OCI-LY1 (cell line): ENCODE measurements around the gene IFT27.

Source experiments
- H2AFZ ChIP-seq: fragments of 200-600 bp; sonication (generic), shearing (Covaris generic); 2 replicates; pipeline ENCODE4 v1.6.0; 2014; ENCODE audit warnings: antibody characterized with exemption, mild to moderate bottlenecking, low read length
- H3F3A ChIP-seq: fragments of 200-600 bp; sonication (generic), shearing (Covaris generic); 2 replicates; pipeline ENCODE4 v1.6.0; 2014; ENCODE audit warnings: mild to moderate bottlenecking, antibody characterized with exemption, low read length, moderate library complexity; ENCODE audit not compliant: insufficient read depth
- H3K27ac ChIP-seq: fragments of 200-600 bp; sonication (generic); 2 replicates; pipeline ENCODE4 v1.5.1; 2014; ENCODE audit warnings: low read length, mixed run types, mild to moderate bottlenecking, low read depth; ENCODE audit not compliant: poor library complexity, severe bottlenecking
- H3K27me3 ChIP-seq: fragments of 200-600 bp; sonication (generic); 2 replicates; pipeline ENCODE4 v1.6.0; 2014; ENCODE audit warnings: antibody characterized with exemption, mild to moderate bottlenecking, low read length, moderate library complexity; ENCODE audit not compliant: insufficient read depth
- H3K36me3 ChIP-seq: fragments of 200-600 bp; sonication (generic); 2 replicates; pipeline ENCODE4 v1.6.1; 2014; ENCODE audit warnings: mild to moderate bottlenecking, antibody characterized with exemption, low read length, moderate library complexity, mixed read lengths; ENCODE audit not compliant: insufficient read depth
- H3K4me1 ChIP-seq: fragments of 200-600 bp; sonication (generic); 2 replicates; pipeline ENCODE4 v1.5.1; 2014; ENCODE audit warnings: mild to moderate bottlenecking, low read length, moderate library complexity; ENCODE audit not compliant: insufficient read depth, severe bottlenecking
- H3K4me2 ChIP-seq: fragments of 200-600 bp; sonication (generic), shearing (Covaris generic); 2 replicates; pipeline ENCODE4 v1.6.1; 2014; ENCODE audit warnings: low read length
- H3K4me3 ChIP-seq: fragments of 200-600 bp; sonication (generic); 2 replicates; pipeline ENCODE4 v1.5.1; 2014; ENCODE audit warnings: low read length, low read depth, mild to moderate bottlenecking, mixed read lengths; ENCODE audit not compliant: poor library complexity, severe bottlenecking
- H3K79me2 ChIP-seq: fragments of 200-600 bp; shearing (Covaris generic); 2 replicates; pipeline ENCODE4 v1.6.1; 2016; ENCODE audit warnings: mixed run types, low read length, mixed read lengths; ENCODE audit not compliant: insufficient read depth
- H3K9ac ChIP-seq: fragments of 200-600 bp; sonication (generic), shearing (Covaris generic); 2 replicates; pipeline ENCODE4 v1.6.1; 2014; ENCODE audit warnings: mild to moderate bottlenecking, low read length, mixed read lengths
- H3K9me2 ChIP-seq: fragments of 200-600 bp; sonication (generic), shearing (Covaris generic); 2 replicates; pipeline ENCODE4 v1.6.1; 2014; ENCODE audit warnings: low read depth, mild to moderate bottlenecking, low read length, mixed read lengths
- H3K9me3 ChIP-seq: fragments of 200-600 bp; shearing (Covaris generic); 2 replicates; pipeline ENCODE4 v1.6.1; 2014; ENCODE audit warnings: low read length, mixed read lengths
- H4K20me1 ChIP-seq: fragments of 200-600 bp; sonication (generic), shearing (Covaris generic); 2 replicates; pipeline ENCODE4 v1.6.0; 2016; ENCODE audit warnings: mild to moderate bottlenecking, low read length; ENCODE audit not compliant: insufficient read depth
- EZH2 ChIP-seq: fragments of 200-600 bp; sonication (generic), shearing (Covaris generic); IDR thresholded peaks from 2 replicates; pipeline ENCODE4 v1.8.0; 2017; ENCODE audit warnings: borderline replicate concordance, mixed run types, mild to moderate bottlenecking, antibody characterized with exemption, low read length, moderate library complexity, mixed read lengths
- TF ChIP-seq, protein P1 (sequence below): fragments of 200-600 bp; sonication (generic), shearing (Covaris generic); IDR thresholded peaks from 2 replicates; pipeline ENCODE4 v1.5.1; 2017; ENCODE audit warnings: mild to moderate bottlenecking, antibody characterized with exemption, low read length, moderate library complexity, mixed read lengths

Gene IFT27

DNA sequence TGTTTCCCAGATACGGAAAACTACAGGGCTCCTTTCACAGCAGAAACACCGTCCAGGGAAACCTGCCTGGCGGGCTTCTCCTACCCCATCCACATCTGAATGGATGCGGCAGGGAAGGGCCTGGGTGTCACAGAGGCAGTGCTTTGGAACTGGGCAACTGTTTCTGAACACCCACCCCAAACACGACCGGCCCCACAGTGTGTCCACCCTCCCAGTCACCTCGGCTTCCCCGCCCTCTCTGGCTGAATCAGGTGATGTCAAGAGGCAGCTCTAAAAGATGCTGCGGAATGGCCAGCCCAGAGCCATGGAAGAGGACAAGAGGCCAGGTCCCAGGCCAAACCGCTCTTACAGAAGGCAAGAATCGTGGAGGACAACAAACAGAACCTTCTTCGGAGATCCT, 22.0 kb downstream of the IFT27 start:
- Histone ChIP-seq H2AFZ (no peak overlapping the region), H3F3A (no peaks in the 10 kb centered on the region)
- TF ChIP-seq EZH2 = no peak
- TF ChIP-seq, protein P1, sequence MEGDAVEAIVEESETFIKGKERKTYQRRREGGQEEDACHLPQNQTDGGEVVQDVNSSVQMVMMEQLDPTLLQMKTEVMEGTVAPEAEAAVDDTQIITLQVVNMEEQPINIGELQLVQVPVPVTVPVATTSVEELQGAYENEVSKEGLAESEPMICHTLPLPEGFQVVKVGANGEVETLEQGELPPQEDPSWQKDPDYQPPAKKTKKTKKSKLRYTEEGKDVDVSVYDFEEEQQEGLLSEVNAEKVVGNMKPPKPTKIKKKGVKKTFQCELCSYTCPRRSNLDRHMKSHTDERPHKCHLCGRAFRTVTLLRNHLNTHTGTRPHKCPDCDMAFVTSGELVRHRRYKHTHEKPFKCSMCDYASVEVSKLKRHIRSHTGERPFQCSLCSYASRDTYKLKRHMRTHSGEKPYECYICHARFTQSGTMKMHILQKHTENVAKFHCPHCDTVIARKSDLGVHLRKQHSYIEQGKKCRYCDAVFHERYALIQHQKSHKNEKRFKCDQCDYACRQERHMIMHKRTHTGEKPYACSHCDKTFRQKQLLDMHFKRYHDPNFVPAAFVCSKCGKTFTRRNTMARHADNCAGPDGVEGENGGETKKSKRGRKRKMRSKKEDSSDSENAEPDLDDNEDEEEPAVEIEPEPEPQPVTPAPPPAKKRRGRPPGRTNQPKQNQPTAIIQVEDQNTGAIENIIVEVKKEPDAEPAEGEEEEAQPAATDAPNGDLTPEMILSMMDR = no peak

DNA sequence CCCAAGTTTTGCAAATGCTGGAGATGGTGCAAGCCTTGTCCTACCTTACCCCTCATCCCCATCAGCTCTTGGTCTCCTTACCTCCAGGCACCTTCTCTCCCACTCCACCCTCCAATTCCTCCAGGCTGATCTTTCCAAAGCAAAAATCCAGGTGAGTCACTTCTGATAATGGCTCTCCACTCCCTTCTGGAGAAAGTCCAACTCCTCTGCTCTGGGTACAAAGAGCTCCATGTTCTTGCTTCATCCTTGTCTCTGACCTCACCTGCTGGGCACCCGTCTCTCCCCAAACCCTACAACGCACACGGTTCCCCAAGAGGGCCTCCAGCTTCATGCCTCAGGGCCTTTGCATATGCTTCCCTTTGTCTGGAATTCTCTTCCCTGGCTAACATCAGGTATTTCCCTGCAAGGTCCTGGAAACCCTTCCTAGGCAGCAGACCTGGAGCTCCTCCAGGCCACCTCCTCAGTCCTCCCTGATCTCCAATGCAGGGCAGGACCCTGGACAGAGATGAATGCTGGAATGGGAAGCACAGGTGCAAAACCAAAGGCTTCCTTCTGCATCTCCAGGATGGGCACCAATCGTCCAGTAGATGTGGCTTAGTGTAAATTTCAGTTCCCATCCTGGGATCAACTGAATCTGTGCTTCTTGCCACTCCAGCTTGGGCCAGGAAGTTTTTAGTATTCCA, 22.7 kb downstream of the IFT27 start:
- Histone ChIP-seq H3K9me2 (no peaks in the 10 kb centered on the region), H3K27ac (no peak overlapping the region), H3K36me3 (no peaks in the 10 kb centered on the region), H3K79me2 (no peaks in the 10 kb centered on the region), H3K9ac (no peak overlapping the region), H3K4me3 (no peak overlapping the region), H3K9me3 (no peaks in the 10 kb centered on the region), H3K27me3 (no peaks in the 10 kb centered on the region), H3K4me1 (no peaks in the 10 kb centered on the region), H2AFZ (no peak overlapping the region), H4K20me1 (no peaks in the 10 kb centered on the region), H3F3A (no peaks in the 10 kb centered on the region), H3K4me2 (no peak overlapping the region)
- TF ChIP-seq, protein P1 = no peak
- no peak for TF ChIP-seq EZH2

More for the DNA sequence above, 22.0 kb downstream of the IFT27 start:
- H3K9me2 ChIP-seq = no peaks in the 10 kb centered on the region
- H3K36me3 ChIP-seq = no peaks in the 10 kb centered on the region
- no peak overlapping the region for H3K27ac ChIP-seq
- H3K9me3 ChIP-seq = no peaks in the 10 kb centered on the region
- H3K27me3 ChIP-seq = no peaks in the 10 kb centered on the region
- no peak overlapping the region for H3K4me2 ChIP-seq
- no peak overlapping the region for H3K9ac ChIP-seq
- no peaks in the 10 kb centered on the region for H3K79me2 ChIP-seq
- H3K4me3 ChIP-seq = no peak overlapping the region
- no peaks in the 10 kb centered on the region for H3K4me1 ChIP-seq
- no peaks in the 10 kb centered on the region for H4K20me1 ChIP-seq

DNA sequence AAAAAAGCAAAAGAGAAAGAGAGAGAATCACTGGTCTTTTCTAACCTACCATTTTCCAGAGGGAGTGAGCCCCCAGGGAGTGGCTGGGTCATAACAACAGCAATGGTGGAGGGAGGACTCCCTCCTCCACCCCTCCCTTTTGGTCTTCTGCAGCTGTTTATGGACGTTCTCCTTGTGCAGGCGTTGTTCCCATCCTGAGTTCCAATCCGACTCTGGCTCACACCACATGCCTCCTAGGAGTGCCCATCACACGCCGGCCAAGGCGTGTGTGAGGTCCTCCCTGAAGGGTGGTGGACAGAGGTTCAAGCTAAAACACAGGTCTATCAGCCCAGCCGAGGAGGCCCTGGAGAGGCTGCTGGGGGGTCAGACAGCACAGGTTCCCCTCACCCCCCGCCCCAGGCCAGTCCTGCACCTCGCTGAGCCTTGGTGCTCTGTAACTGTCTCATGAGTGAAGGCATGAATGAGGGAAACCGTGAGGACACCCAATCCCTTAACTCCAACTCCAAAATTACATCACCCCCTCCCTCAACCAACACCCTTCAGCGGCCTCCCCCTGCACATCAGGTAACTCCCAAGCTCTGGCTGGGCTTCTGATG, 29.4 kb downstream of the IFT27 start:
- no peaks in the 10 kb centered on the region for H3K79me2 ChIP-seq
- no peak for TF ChIP-seq EZH2
- H2AFZ ChIP-seq = no peak overlapping the region
- no peak overlapping the region for H3K9ac ChIP-seq
- H3K27me3 ChIP-seq = no peaks in the 10 kb centered on the region
- no peaks in the 10 kb centered on the region for H3K4me1 ChIP-seq
- H3K36me3 ChIP-seq = no peaks in the 10 kb centered on the region
- H3K27ac ChIP-seq = no peak overlapping the region
- no peaks in the 10 kb centered on the region for H4K20me1 ChIP-seq
- no peaks in the 10 kb centered on the region for H3K9me2 ChIP-seq
- H3K4me3 ChIP-seq = no peak overlapping the region
- no peak overlapping the region for H3K4me2 ChIP-seq
- H3F3A ChIP-seq = no peaks in the 10 kb centered on the region
- H3K9me3 ChIP-seq = no peaks in the 10 kb centered on the region
